ENCODE results near the gene GP1BB.

GP1BB gene

GRCh38 chr22:19710020-19710768 lies 13.1 kb upstream of the GP1BB start:
- Histone ChIP-seq H3K4me1 (ENCODE audit: low read length) (peaks cover 5% of the 10 kb centered on the region), H3K27ac (ENCODE audit: low read length) (no peak overlapping the region), H3K9me3 (ENCODE audit: insufficient read depth, low read length) (no peaks in the 10 kb centered on the region), H3K79me2 (ENCODE audit: low read length) (no peaks in the 10 kb centered on the region), H3K27me3 (ENCODE audit: low read depth, low read length) (no peaks in the 10 kb centered on the region), H3K36me3 (replicated peaks; ENCODE audit: low read depth, low read length) (no peaks in the 10 kb centered on the region), H3K4me3 (ENCODE audit: low read length) (no peak overlapping the region), H3K4me2 (ENCODE audit: low read length) (no peak overlapping the region), H3K9ac (ENCODE audit: low read length) (no peak overlapping the region), H2AFZ (ENCODE audit: low read depth, low read length) (no peak overlapping the region), H4K20me1 (ENCODE audit: insufficient read depth, low read length) (no peaks in the 10 kb centered on the region)
- TF ChIP-seq CTCF (IDR thresholded peaks at IDR 0.05; ENCODE audit: low read depth, low read length) (no peak), EZH2phosphoT487 (IDR thresholded peaks at IDR 0.05; ENCODE audit: low read depth) (no peak)

- Histone ChIP-seq H3K4me3 (ENCODE audit: low read length) (no peak overlapping the region), H3K36me3 (replicated peaks; ENCODE audit: low read depth, low read length) (no peaks in the 10 kb centered on the region), H3K9me3 (ENCODE audit: insufficient read depth, low read length) (no peaks in the 10 kb centered on the region), H4K20me1 (ENCODE audit: insufficient read depth, low read length) (no peaks in the 10 kb centered on the region), H3K4me1 (ENCODE audit: low read length) (peaks cover 11% of the 10 kb centered on the region), H2AFZ (ENCODE audit: low read depth, low read length) (no peak overlapping the region), H3K27ac (ENCODE audit: low read length) (no peak overlapping the region), H3K27me3 (ENCODE audit: low read depth, low read length) (no peaks in the 10 kb centered on the region), H3K4me2 (ENCODE audit: low read length) (no peak overlapping the region), H3K9ac (ENCODE audit: low read length) (no peak overlapping the region), H3K79me2 (ENCODE audit: low read length) (no peaks in the 10 kb centered on the region)
- TF ChIP-seq EZH2phosphoT487 (IDR thresholded peaks at IDR 0.05; ENCODE audit: low read depth) (no peak), CTCF (IDR thresholded peaks at IDR 0.05; ENCODE audit: low read depth, low read length) (no peak)
Measured at GRCh38 chr22:19710769-19711106, 12.6 kb upstream of the GP1BB start.

- Histone ChIP-seq H3K27ac (ENCODE audit: low read length) (no peak overlapping the region), H3K79me2 (ENCODE audit: low read length) (no peaks in the 10 kb centered on the region), H3K4me3 (ENCODE audit: low read length) (no peak overlapping the region), H4K20me1 (ENCODE audit: insufficient read depth, low read length) (no peaks in the 10 kb centered on the region), H2AFZ (ENCODE audit: low read depth, low read length) (no peak overlapping the region), H3K36me3 (replicated peaks; ENCODE audit: low read depth, low read length) (no peaks in the 10 kb centered on the region), H3K4me1 (ENCODE audit: low read length) (peaks cover 17% of the 10 kb centered on the region), H3K27me3 (ENCODE audit: low read depth, low read length) (no peaks in the 10 kb centered on the region), H3K4me2 (ENCODE audit: low read length) (no peak overlapping the region), H3K9ac (ENCODE audit: low read length) (no peak overlapping the region), H3K9me3 (ENCODE audit: insufficient read depth, low read length) (no peaks in the 10 kb centered on the region)
- TF ChIP-seq EZH2phosphoT487 (IDR thresholded peaks at IDR 0.05; ENCODE audit: low read depth) = no peak
- no peak for TF ChIP-seq CTCF (IDR thresholded peaks at IDR 0.05; ENCODE audit: low read depth, low read length)
Measured at GRCh38 chr22:19713245-19713644, 10.1 kb upstream of the GP1BB start.

- peaks cover 17% of the 10 kb centered on the region for H3K4me1 ChIP-seq (ENCODE audit: low read length)
- no peak overlapping the region for H2AFZ ChIP-seq (ENCODE audit: low read depth, low read length)
- TF ChIP-seq CTCF (IDR thresholded peaks at IDR 0.05; ENCODE audit: low read depth, low read length) = no peak
- TF ChIP-seq EZH2phosphoT487 (IDR thresholded peaks at IDR 0.05; ENCODE audit: low read depth) = no peak
- no peak overlapping the region for H3K9ac ChIP-seq (ENCODE audit: low read length)
- H3K4me2 ChIP-seq (ENCODE audit: low read length) = peak overlapping the region; percentile 42
- no peaks in the 10 kb centered on the region for H3K9me3 ChIP-seq (ENCODE audit: insufficient read depth, low read length)
- H3K79me2 ChIP-seq (ENCODE audit: low read length) = no peaks in the 10 kb centered on the region
- no peaks in the 10 kb centered on the region for H4K20me1 ChIP-seq (ENCODE audit: insufficient read depth, low read length)
- H3K27ac ChIP-seq (ENCODE audit: low read length) = no peak overlapping the region
- H3K27me3 ChIP-seq (ENCODE audit: low read depth, low read length) = no peaks in the 10 kb centered on the region
- no peaks in the 10 kb centered on the region for H3K36me3 ChIP-seq (replicated peaks; ENCODE audit: low read depth, low read length)
- H3K4me3 ChIP-seq (ENCODE audit: low read length) = peak overlapping the region; percentile 54
Measured at GRCh38 chr22:19713650-19714311, 9.6 kb upstream of the GP1BB start.

Data from OCI-LY3 (cell line).